ENCODE data around the gene PIK3R4. TPM values are rescaled to one million over a fixed set of nuclear protein-coding genes. Genes with fewer than 3 reads are reported as not detected.

PIK3R4 gene
- total and polyA plus RNA-seq, 9 donors, result 17.3 to 35.2 (median 27.9) TPM

Other genes starting within 250 kb of the PIK3R4 start
- gene COL6A6, start 229.7 kb downstream of the PIK3R4 start, total RNA-seq, result 112 TPM
- 100 to 1,000 TPM in 5 of 8 donors, 10 to 100 TPM in 3; 88.7 to 145 (median 111) TPM for gene COL6A6, start 229.7 kb downstream of the PIK3R4 start, polyA plus RNA-seq (ENCODE audit: insufficient read depth in 1 of 8, insufficient read length in 8 of 8, low replicate concordance in 1 of 8)
- gene ATP2C1, start 147.3 kb upstream of the PIK3R4 start, total RNA-seq, result 46.5 TPM
- gene ATP2C1, start 147.3 kb upstream of the PIK3R4 start, polyA plus RNA-seq (ENCODE audit: insufficient read depth in 1 of 8, insufficient read length in 8 of 8, low replicate concordance in 1 of 8), result 10 to 100 TPM; 51.2 to 92.6 (median 64.7) TPM

All from muscle of leg (tissue), 9 donors.